H9 (cell line): ENCODE data around the gene SFTPB. TPM values are rescaled to one million over a fixed set of nuclear protein-coding genes. Genes with fewer than 3 reads are reported as not detected.

ENCODE experiments used
- DNase-seq: peaks from one replicate; pipeline ENCODE4 v3.0.0-alpha.2; 2017
- H2AFZ ChIP-seq: one replicate; pipeline ENCODE4 v1.6.1; 2013; ENCODE audit warnings: mild to moderate bottlenecking, low read length, control low read depth, moderate library complexity
- H2AK5ac ChIP-seq: 2 replicates; pipeline ENCODE4 v1.6.1; 2013; ENCODE audit warnings: low read length, control low read depth, mixed read lengths; ENCODE audit not compliant: insufficient read length
- H2BK120ac ChIP-seq: one replicate; pipeline ENCODE4 v1.6.1; 2013; ENCODE audit warnings: low read depth, mild to moderate bottlenecking, low read length, control low read depth, inconsistent platforms; ENCODE audit not compliant: poor library complexity, severe bottlenecking
- H2BK12ac ChIP-seq: 2 replicates; pipeline ENCODE4 v1.6.1; 2013; ENCODE audit warnings: low read length, control low read depth, mixed read lengths, low read depth; ENCODE audit not compliant: insufficient read length
- H2BK15ac ChIP-seq: 2 replicates; pipeline ENCODE4 v1.6.1; 2013; ENCODE audit warnings: low read depth, low read length, control low read depth
- H2BK20ac ChIP-seq: one replicate; pipeline ENCODE4 v1.6.1; 2013; ENCODE audit warnings: low read depth, mild to moderate bottlenecking, low read length, control low read depth, inconsistent platforms; ENCODE audit not compliant: poor library complexity, severe bottlenecking
- H2BK5ac ChIP-seq: 2 replicates; pipeline ENCODE4 v1.6.1; 2013; ENCODE audit warnings: low read length, control low read depth, mixed read lengths; ENCODE audit not compliant: insufficient read length
- H3K14ac ChIP-seq: 2 replicates; pipeline ENCODE4 v1.6.1; 2013; ENCODE audit warnings: low read length, control low read depth; ENCODE audit not compliant: insufficient read depth
- H3K18ac ChIP-seq: 2 replicates; pipeline ENCODE4 v1.6.1; 2013; ENCODE audit warnings: low read depth, mild to moderate bottlenecking, mixed read lengths, low read length, control low read depth; ENCODE audit not compliant: insufficient read length
- H3K23ac ChIP-seq: 2 replicates; pipeline ENCODE4 v1.6.1; 2013; ENCODE audit warnings: low read length, control low read depth, mixed read lengths, low read depth; ENCODE audit not compliant: insufficient read length
- H3K23me2 ChIP-seq: 2 replicates; pipeline ENCODE4 v1.6.1; 2013; ENCODE audit warnings: low read depth, mild to moderate bottlenecking, mixed read lengths, low read length, control low read depth; ENCODE audit not compliant: insufficient read length, poor library complexity, severe bottlenecking
- H3K27ac ChIP-seq: 2 replicates; pipeline ENCODE4 v1.5.1; 2013; ENCODE audit warnings: low read length, control low read depth, mixed read lengths, low read depth; ENCODE audit not compliant: insufficient read length
- H3K27me3 ChIP-seq: 2 replicates; pipeline ENCODE4 v1.6.1; 2013; ENCODE audit warnings: low read length, control low read depth, inconsistent platforms; ENCODE audit not compliant: insufficient read depth
- H3K4ac ChIP-seq: 2 replicates; pipeline ENCODE4 v1.6.1; 2013; ENCODE audit warnings: low read depth, mild to moderate bottlenecking, control low read depth, inconsistent platforms, low read length, moderate library complexity
- H3K4me1 ChIP-seq: 2 replicates; pipeline ENCODE4 v1.6.1; 2013; ENCODE audit warnings: low read length, control low read depth, inconsistent platforms; ENCODE audit not compliant: insufficient read depth
- H3K4me2 ChIP-seq: 2 replicates; pipeline ENCODE4 v1.6.1; 2013; ENCODE audit warnings: low read length, control low read depth, mixed read lengths; ENCODE audit not compliant: insufficient read length, insufficient read depth
- H3K56ac ChIP-seq: 2 replicates; pipeline ENCODE4 v1.6.1; 2013; ENCODE audit warnings: low read depth, mild to moderate bottlenecking, mixed read lengths, low read length, control low read depth; ENCODE audit not compliant: insufficient read length
- H3K79me1 ChIP-seq: 2 replicates; pipeline ENCODE4 v1.6.1; 2013; ENCODE audit warnings: low read depth, mild to moderate bottlenecking, moderate library complexity, low read length, control low read depth, inconsistent platforms; ENCODE audit not compliant: insufficient read depth, poor library complexity, severe bottlenecking
- H3K79me2 ChIP-seq: 2 replicates; pipeline ENCODE4 v1.6.1; 2013; ENCODE audit warnings: low read length, control low read depth, inconsistent platforms; ENCODE audit not compliant: insufficient read depth
- H3K9ac ChIP-seq: 2 replicates; pipeline ENCODE4 v1.6.1; 2013; ENCODE audit warnings: low read length, control low read depth, mixed read lengths; ENCODE audit not compliant: insufficient read length; ENCODE audit errors: extremely low read depth
- H3K9me3 ChIP-seq: one replicate; pipeline ENCODE4 v1.6.1; 2013; ENCODE audit warnings: low read depth, low read length, inconsistent platforms; ENCODE audit not compliant: control insufficient read depth
- H3T11ph ChIP-seq: one replicate; pipeline ENCODE4 v1.6.1; 2013; ENCODE audit warnings: mild to moderate bottlenecking, low read length, control low read depth, inconsistent platforms
- H4K20me1 ChIP-seq: one replicate; pipeline ENCODE4 v1.6.1; 2013; ENCODE audit not compliant: control insufficient read depth, insufficient read length, insufficient read depth
- H4K5ac ChIP-seq: 2 replicates; pipeline ENCODE4 v1.6.1; 2013; ENCODE audit warnings: low read depth, mild to moderate bottlenecking, mixed read lengths, low read length, control low read depth; ENCODE audit not compliant: insufficient read length
- H4K8ac ChIP-seq: replicated peaks from 2 replicates; pipeline ENCODE4 v1.6.1; 2013; ENCODE audit warnings: low read length, control low read depth, mixed read lengths, low read depth; ENCODE audit not compliant: insufficient read length
- H4K91ac ChIP-seq: 2 replicates; pipeline ENCODE4 v1.6.1; 2013; ENCODE audit warnings: low read depth, mild to moderate bottlenecking, moderate library complexity, mixed read lengths, low read length, control low read depth; ENCODE audit not compliant: insufficient read length
- H3K27ac Mint-ChIP-seq, 3 experiments: 2 replicates in 2 of 3; 3 replicates in 1 of 3; pipeline ENCODE4 v1.8.0; 2020 to 2021; ENCODE audit warnings: mixed read lengths in 3 of 3, mild to moderate bottlenecking in 1 of 3, moderate library complexity in 1 of 3
- H3K27me3 Mint-ChIP-seq: 2 replicates; pipeline ENCODE4 v1.8.0; 2021; ENCODE audit warnings: low read depth, mild to moderate bottlenecking, moderate library complexity, mixed read lengths
- H3K36me3 Mint-ChIP-seq, 3 experiments: 2 replicates in 2 of 3; 3 replicates in 1 of 3; pipeline ENCODE4 v1.8.0; 2020 to 2021; ENCODE audit warnings: low read depth in 3 of 3, mixed read lengths in 3 of 3; ENCODE audit not compliant: insufficient read depth in 1 of 3
- H3K4me1 Mint-ChIP-seq, 2 experiments: 2 replicates each; pipeline ENCODE4 v1.8.0; 2020; ENCODE audit warnings: mixed read lengths in 2 of 2
- H3K4me3 Mint-ChIP-seq, 2 experiments: 2 replicates in 1 of 2; 3 replicates in 1 of 2; pipeline ENCODE4 v1.8.0; 2020 to 2021; ENCODE audit warnings: mild to moderate bottlenecking in 2 of 2, mixed read lengths in 2 of 2, moderate library complexity in 1 of 2
- H3K9me3 Mint-ChIP-seq, 2 experiments: 2 replicates in 1 of 2; 3 replicates in 1 of 2; pipeline ENCODE4 v1.8.0; 2020; ENCODE audit warnings: mild to moderate bottlenecking in 2 of 2, mixed read lengths in 2 of 2, moderate library complexity in 1 of 2
- CTCF ChIP-seq: fragments of 200-600 bp; sonication (generic); conservative IDR thresholded peaks from 3 replicates; pipeline ENCODE4 v1.8.0; 2021; ENCODE audit warnings: antibody characterized with exemption, mild to moderate bottlenecking
- WGBS: extraction: QIAGEN DNeasy Blood & Tissue Kit; methylation state at CpG from one replicate; pipeline ENCODE4 v1.1.7; 2013; ENCODE audit warnings: missing lambda C conversion rate, low lambda C conversion rate, mixed read lengths; ENCODE audit not compliant: insufficient read length; ENCODE audit errors: extremely low coverage; 5-methylcytosine and 5-hydroxymethylcytosine counted together
- total RNA-seq: library from RNA; stranded (reverse); gene quantifications from 2 replicates; pipeline ENCODE4 v1.2.1, GENCODE V29; 2021

SFTPB gene
- total RNA-seq, 1 experiment from 2014 or later = not detected

GRCh38 chr2:85705680-85706039 lies 37.7 kb upstream of the SFTPB start:
- no peak overlapping the region for H3K23ac ChIP-seq
- no peak overlapping the region for H2AK5ac ChIP-seq
- no peak overlapping the region for H3K27ac ChIP-seq
- no peak overlapping the region for H2BK12ac ChIP-seq
- H3K23me2 ChIP-seq = no peaks in the 10 kb centered on the region
- WGBS = no CpG with 5 or more reads among the region's 2 CpGs
- no peak overlapping the region for H3K4ac ChIP-seq
- no peak overlapping the region for H4K5ac ChIP-seq
- Mint-ChIP-seq H3K4me1 (peaks cover 19 to 23% of the 10 kb centered on the region in 2 experiments), H3K27ac (no peak overlapping the region), H3K4me3 (no peak overlapping the region), H3K9me3 (no peaks in the 10 kb centered on the region; a peak in 1 of 5 replicates), H3K36me3 (no peaks in the 10 kb centered on the region), H3K27me3 (peaks cover 18% of the 10 kb centered on the region)
- no peaks in the 10 kb centered on the region for H4K20me1 ChIP-seq
- H3T11ph ChIP-seq = no peak overlapping the region
- H3K79me2 ChIP-seq = no peaks in the 10 kb centered on the region
- H4K8ac ChIP-seq = no peak overlapping the region
- no peak overlapping the region for H3K4me2 ChIP-seq
- no peak overlapping the region for H3K14ac ChIP-seq
- no peak overlapping the region for H2BK120ac ChIP-seq
- no peak overlapping the region for H3K56ac ChIP-seq
- no peak overlapping the region for H2AFZ ChIP-seq
- H4K91ac ChIP-seq = no peak overlapping the region
- no peak overlapping the region for H2BK5ac ChIP-seq
- DNase-seq = no peak
- no peak overlapping the region for H2BK15ac ChIP-seq
- H2BK20ac ChIP-seq = no peak overlapping the region
- H3K79me1 ChIP-seq = no peaks in the 10 kb centered on the region
- H3K27me3 ChIP-seq = peaks cover 3% of the 10 kb centered on the region; the same call in 1 of the 2 replicates
- no peak overlapping the region for H3K18ac ChIP-seq
- no peak overlapping the region for H3K9ac ChIP-seq
- no peak for TF ChIP-seq CTCF
- no peaks in the 10 kb centered on the region for H3K9me3 ChIP-seq
- H3K4me1 ChIP-seq = no peaks in the 10 kb centered on the region; the same call in 1 of the 2 replicates
